Stimulated activated CD4-positive, alpha-beta T cell treated with anti-CD3 and anti-CD28 coated beads, Interleukin-4, amount 100 ng/mL, for 48 hours (primary cell): ENCODE results near the gene GSDMA.

Experiments used
- DNase-seq, 2 donors: peaks; one replicate each; pipeline ENCODE4 v3.0.0-alpha.2; 2020; ENCODE audit warnings: low read depth in 2 of 2

The GSDMA gene

GRCh38 chr17:39962642-39963220, at the start of gene GSDMA:
Gene GSDMA (plus strand): TSS chr17:39963004. CDS start chr17:39965688, 2,684 bp downstream.
- no peak for DNase-seq

- no peak for DNase-seq
Measured at GRCh38 chr17:39913989-39914388, 48.8 kb upstream of the GSDMA start.

- DNase-seq = no peak
Measured at GRCh38 chr17:39915559-39915958, 47.2 kb upstream of the GSDMA start.

- DNase-seq = no peak
Measured at GRCh38 chr17:39916918-39917317, 45.9 kb upstream of the GSDMA start.

- DNase-seq = no peak
Measured at GRCh38 chr17:39919087-39919683, 43.6 kb upstream of the GSDMA start.

- DNase-seq = peak; percentile 40 to 45
Measured at GRCh38 chr17:39920218-39921210, 42.3 kb upstream of the GSDMA start.

GRCh38 chr17:39921323-39921722, 41.5 kb upstream of the GSDMA start:
- no peak for DNase-seq

- no peak for DNase-seq
Measured at GRCh38 chr17:39922006-39922405, 40.8 kb upstream of the GSDMA start.

- no peak for DNase-seq
Measured at GRCh38 chr17:39923230-39923629, 39.6 kb upstream of the GSDMA start.

GRCh38 chr17:39923836-39924690, 38.7 kb upstream of the GSDMA start:
- no peak for DNase-seq

GRCh38 chr17:39924691-39925055, 38.1 kb upstream of the GSDMA start:
- no peak for DNase-seq

GRCh38 chr17:39925282-39926134, 37.3 kb upstream of the GSDMA start:
- DNase-seq = no peak

- DNase-seq = no peak
Measured at GRCh38 chr17:39926135-39926587, 36.6 kb upstream of the GSDMA start.

GRCh38 chr17:39926588-39927100, 36.2 kb upstream of the GSDMA start:
- DNase-seq = peak; percentile 36 to 47

GRCh38 chr17:39927101-39927928, 35.5 kb upstream of the GSDMA start, which contains the start of the genes LRRC3C and ORMDL3:
Gene LRRC3C (plus strand): TSS chr17:39927732. CDS start chr17:39941524, 13,792 bp downstream.
Gene ORMDL3 (minus strand): TSS chr17:39927601. CDS start chr17:39924203, 3,398 bp downstream.
- peak; percentile 89 for DNase-seq

- DNase-seq = no peak
Measured at GRCh38 chr17:39927929-39928857, 34.6 kb upstream of the GSDMA start.

- DNase-seq = no peak
Measured at GRCh38 chr17:39928858-39929645, 33.8 kb upstream of the GSDMA start.
